Mesenteric fat pad (tissue), 1 donor: ENCODE measurements around the gene HDAC4. TPM values are rescaled to one million over a fixed set of nuclear protein-coding genes. Genes with fewer than 3 reads are reported as not detected.

Experiments used
- DNase-seq: peaks from one replicate; pipeline ENCODE4 v3.0.0-alpha.2; 2020; ENCODE audit warnings: low spot score
- total RNA-seq: library from RNA; stranded (reverse); fragmentation: NEBNext Ultra II Directional; extraction: Animal tissue kit (Norgen Biotek cat#: 25700); gene quantifications from one replicate; pipeline ENCODE4 v1.2.1, GENCODE V29; 2021
- donor health status: DM: yes; HTN: yes; CAD: no.

HDAC4 gene
- total RNA-seq, 1 donor from 2014 or later = 44.9 TPM

DNA sequence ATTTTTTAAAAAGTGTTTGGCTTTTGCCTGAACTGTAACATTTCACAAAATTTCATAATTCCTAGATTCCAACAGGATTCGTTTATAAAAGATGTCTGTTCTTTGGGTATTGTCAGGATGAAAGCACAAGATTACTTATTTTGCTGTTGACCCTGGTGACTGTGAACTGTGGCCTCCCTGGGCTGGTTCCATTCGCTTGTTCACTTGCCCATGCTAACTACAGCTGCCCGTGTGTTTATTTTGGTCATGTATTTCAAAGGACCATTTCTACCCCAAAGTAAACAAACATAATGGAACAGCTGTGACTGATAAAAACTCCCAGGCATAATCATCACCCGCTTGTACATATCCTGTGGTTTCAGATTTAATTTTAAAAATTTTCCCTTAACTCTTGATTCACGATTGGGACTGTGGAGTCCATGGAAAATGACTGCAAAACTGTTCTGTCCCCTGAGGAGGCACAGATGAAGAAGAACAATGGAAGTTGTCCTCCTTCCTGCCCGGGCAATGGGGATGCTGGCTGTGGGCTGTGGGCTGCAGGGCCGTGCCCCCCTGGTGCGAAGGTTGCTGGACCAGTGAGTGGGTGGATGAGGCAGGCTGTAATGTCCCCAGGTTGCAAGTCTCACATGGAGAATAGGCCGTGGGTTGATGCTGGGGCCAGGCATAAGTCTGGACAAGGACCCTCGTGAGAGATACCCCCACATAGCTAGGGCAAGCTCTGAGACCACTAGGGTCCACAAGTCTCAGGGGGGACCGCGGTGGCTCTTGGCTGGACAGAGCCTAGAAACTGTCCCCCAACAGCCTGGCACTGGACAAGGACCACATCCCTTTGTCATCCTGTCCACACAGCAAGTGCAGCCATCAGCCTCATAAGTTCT is 28.9 kb upstream of the HDAC4 start:
- no peak for DNase-seq

DNA sequence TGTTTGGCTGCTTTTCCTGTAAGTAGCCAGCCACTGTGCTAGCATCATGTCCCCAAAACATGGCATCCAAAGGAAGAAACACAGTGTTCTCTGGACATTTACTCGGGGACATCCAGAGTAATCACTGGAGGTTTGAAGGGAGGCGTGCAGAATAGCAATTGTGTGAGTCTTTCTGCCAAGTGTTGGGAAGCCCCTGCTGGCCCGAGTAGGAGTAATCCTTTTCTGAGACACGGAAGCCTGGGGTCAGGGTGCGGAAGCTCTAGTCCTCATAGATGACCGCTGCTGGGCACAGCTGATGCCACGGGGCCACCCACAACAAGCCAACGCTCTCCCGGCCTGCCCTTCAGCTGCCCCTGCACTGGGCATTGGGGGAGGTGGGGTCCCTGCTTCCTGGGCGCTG is 24.8 kb upstream of the HDAC4 start:
- DNase-seq = no peak

DNA sequence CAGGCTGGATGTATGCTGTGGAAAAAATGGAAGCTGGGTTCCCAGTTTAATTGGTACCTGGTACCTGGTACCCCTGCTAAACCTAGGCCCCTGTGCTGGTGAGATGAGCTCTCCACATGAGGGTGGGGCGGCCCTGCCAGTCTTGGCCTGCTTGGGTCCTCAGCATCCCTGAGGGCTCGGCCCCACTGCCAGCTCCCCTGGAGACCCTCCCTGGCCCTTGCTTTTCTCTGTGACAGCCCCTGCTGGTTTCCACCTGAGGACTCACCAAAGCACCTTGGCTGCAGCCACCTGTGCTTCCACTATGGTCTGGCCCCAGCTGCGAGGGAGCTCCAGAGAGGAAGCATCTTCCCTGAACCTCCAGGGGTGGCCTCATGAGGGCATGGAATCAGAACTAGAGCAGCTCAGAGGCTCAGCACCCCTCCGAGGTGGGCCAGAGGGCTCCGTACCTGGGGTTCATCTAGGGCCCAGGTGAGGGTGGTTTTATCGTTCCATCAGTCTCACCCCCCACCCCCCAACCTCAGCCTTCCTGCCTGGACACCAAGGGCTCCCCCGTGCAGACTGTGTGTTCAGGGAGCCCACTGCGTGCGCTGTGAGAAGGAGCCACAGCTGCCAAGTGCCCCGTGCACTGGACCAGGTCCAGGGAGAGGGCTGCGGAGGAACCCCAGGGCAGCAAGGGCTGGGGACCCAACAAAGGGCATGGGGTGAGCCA is 23.7 kb upstream of the HDAC4 start:
- DNase-seq = no peak

DNA sequence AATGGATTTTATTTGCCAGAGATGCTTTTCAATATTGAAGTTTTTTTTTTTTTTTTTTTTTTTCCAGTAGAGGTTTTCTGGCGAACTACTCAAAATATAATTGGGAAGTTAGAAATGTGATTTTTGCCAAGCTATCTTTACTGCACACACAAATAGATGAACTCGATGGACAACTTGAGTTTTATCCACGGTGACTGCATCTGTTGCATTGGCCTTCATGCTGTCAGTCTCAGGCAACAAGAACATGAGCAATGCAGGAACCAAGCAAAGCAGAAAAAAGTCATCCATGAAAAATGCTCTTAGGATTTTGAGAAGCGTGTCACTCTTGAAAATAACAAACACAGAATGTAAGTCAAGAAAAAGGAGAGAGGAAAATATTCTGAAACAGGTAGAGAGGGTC is 22.7 kb upstream of the HDAC4 start:
- no peak for DNase-seq

DNA sequence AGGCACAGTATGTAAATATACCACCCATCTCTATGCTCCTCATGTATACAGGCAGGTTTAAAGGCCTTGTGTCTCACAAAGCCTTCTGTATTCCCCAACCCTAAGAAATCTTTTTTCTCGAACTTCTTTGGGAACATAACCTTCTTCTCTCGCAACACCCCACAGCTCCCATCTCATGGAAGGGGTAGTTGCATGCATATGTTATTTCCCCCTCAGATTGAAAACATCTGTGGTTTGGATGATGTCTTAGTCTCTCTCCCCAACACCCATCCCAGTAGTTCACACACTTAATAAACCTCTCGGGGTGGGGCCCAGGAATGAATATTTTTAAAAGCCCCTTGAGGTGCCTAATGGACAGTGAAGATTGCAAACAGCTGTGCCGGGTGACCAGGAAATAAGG is 21.0 kb upstream of the HDAC4 start:
- DNase-seq = no peak

DNA sequence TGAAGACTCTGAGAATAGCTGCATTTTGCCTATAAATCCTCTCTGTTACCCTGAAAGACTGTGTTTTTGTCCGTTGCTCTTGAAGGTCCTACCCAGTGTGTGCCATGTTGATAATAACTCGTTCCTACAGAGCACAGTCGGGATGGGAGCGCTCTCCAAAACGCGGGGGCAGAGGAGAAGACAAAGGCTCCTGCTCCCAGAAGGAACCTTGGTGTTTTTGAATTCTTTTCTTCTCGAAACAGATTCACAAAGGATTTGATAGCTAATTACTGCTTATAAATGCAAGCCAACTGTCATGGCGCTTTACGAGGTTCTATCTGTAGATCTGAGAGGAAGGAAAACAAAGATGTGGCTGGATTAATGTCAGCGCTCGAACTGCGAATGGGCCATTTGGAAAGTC is 19.3 kb upstream of the HDAC4 start:
- no peak for DNase-seq

DNA sequence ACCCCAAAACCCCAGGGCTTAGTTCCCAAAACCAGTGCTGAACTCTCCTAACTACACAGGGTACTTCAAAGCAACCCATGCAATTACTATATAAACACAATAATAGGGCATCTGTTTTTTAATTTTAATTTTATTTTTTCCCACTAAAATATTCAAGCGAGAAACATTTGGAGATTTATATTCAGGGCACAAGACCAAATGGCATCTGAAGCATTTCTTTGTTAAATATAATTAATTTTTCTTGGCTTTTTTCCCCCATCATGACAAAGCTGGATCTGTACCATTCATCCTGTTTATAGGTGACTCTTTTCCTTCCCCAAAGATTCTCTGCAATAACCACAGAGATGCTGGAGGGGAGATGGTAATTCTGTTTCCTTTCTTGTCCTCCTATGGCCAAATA is 18.1 kb upstream of the HDAC4 start:
- DNase-seq = no peak

DNA sequence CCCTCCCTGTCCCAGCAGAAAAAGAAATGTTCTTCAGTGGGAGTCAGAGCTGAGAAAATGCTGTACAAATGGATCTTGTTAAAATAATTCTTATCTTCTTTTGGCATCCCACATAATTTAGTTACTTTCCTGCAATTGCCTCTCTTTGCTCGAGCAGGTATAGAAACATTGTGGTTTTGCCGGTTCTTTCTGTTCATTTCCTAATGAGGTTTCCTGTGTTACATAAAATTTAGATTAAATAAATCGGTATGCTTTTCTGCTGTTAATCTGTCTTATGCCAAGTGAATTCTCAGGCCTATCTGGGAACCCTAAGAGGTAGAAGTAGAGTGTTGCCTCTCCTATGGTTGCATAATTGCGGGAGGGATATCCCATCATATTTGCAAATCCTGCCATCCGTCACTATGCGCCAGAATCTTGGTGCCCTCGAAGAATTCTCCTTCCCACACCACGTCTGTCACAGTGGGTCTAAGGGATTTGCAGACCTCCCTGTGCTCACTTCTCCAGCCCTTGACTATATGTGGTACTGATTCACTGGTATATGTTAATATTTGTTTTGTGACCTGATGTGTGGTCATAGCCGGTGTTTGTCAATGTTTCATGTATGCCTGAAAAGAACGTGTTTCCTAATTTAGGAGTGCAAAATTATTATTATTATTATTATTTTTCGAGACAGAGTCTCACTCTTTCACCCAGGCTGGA is 12.2 kb upstream of the HDAC4 start:
- no peak for DNase-seq

DNA sequence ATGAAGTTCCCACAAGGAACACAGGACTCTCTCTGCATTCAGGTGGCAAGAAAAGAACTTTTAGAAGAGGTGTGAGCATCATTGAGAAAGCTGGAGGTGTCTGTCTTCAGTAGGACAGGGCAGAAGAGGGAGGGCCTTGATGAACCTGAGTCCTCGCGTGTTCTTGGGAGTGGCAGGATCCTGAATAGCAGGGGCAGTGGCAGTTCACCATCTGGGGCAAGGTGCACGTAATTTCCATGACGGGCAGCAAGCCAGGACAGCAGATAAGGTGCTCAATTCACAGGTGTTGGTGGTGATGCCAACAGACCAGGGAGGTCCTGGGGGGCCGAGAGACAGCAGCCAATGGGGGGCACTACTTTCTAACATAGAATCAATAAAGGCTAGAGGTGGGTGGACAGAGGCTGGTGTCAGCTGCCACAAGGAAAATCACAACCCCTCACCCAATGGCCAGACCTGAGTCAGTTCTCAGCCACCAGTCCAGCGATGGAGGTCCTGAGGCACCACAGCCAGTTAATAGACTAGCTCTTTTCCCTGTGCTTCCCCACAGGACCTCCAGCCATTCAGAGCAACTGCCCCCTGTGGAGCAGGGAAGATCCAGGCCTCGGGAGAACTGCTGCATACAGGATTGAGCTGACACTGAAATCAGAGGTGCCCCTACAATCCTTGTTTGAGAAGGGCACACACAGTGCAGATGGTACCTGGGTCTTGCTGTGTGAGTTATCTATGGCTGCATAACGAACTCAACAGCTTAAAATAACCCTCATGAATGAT is 10.9 kb upstream of the HDAC4 start:
- no peak for DNase-seq

DNA sequence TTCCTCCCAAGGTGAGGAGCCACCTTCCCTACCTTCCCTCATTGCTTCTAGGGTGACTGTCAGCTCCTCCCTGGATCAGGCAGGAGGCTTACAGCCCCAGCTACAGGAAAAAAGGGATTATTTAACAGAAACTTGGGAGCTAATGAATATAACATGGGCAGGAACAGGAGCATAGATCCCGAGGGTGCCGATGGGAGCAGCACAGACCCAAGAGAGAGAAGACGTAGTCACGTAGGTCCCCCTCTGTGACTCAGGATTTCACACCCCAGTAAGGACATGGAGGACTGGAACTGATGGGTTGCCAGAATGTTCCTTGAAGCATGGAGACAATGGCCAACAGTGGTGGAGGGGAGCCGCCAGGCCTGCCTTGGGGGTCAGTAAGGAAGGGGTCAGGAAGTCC is 10.3 kb upstream of the HDAC4 start:
- DNase-seq = no peak

DNA sequence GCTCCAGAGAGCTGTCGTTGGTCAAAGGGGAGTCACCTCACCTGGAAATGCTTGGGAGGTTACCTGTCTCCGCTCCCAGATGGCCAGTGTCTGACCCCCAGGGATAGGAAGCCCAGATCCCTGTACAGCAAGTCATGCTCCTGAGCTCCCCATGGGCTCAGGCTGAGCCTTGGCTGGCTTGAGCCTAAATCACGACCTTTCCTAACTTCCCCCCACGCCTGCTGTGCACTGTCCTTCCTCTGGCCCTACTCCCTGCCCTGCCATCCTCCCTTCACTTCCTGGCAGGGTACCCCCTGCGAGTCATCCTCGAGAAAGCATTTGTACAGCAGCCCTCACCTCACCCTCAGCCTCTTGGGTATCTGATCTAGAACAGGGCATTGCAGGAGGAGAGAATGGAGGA is 9.2 kb upstream of the HDAC4 start:
- no peak for DNase-seq

DNA sequence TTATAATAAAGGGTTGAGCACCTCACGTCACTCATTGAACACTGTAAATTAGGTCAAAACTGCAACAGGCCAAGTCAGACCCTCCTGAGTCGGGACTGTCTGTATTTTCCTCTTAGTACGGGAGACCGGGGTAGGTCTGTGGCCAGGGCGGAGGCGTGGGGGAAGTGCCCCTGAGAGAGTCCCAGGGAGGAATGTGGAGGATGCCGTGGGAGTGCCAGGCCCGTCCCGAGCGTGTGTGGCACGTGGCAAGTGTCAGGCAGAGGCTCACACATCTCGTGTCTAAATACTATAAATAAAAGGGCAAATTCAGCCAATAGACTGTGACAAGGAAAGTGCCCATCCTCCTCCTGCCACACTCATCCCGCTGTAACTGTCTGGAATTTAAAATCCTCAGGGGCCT is 6.3 kb upstream of the HDAC4 start:
- no peak for DNase-seq

DNA sequence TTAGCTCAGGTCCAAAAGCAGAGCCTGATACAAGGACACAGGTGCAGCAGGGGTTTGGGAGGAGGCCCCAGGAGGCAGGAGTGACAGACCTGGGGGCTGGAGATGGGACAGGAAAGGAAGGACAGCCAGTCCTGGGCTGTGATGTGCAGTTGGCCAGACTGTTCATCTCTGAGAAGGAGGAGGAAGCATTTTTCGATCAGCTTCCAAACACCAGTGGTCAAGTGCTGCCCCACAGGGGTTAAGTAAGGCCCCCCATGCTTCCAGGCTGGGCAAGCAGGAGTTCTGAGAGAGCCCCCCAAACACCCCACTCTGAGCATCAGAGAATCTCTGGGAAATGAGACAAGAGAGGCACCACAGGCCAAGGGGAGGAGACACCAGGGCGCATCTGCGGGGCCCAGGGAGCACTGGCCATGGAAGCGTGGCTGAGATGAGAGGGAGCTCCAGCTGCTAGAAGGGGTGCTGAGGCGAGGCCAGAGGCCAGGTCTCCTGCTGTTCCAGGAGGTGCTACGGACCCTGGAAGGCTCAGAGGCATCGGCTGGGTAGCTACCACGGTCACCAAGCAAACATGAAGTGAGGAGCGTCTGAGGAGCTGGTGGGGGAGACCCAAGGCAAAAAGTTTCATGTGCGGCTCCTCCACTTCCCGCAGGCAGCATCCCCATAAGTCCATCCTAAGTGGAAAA is 5.6 kb upstream of the HDAC4 start:
- peak; percentile 81 for DNase-seq

DNA sequence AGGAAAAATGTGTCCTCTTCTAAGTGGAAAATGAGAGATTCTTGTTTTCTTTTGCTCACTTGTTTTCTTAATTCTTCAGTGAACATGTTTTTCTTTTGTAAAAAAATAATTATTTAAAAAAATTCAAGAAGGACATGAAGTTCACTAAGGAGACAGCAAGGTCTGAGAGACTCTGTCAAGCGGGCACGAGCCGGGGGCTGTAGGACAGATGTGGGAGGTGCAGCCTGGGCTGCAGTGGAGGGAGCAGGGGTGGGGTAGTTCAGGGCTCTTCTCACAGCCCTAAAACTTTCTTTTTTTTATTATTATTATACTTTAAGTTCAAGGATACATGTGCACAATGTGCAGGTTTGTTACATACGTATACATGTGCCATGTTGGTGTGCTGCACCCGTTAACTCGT is 4.3 kb upstream of the HDAC4 start:
- no peak for DNase-seq

DNA sequence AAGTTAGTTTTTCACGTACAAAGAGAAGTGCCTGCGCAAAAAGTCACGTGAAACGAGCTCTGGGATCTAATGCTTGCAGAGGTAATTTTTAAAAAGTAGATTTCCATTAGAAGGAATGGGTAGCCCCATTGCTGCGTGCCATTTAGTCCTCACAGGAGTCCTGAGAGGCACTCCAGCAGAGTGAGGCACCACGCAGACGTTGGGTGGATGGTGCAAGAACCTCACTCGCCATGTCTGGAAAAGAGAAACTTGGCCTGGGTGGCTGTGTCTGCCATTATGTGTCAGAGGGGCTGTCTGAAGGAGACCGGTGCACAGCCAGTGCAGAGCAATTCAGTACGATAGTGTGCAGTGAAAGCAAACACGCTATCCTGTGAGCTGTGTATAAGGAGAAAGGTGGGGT is 1.8 kb upstream of the HDAC4 start:
- peak; percentile 72 for DNase-seq

DNA sequence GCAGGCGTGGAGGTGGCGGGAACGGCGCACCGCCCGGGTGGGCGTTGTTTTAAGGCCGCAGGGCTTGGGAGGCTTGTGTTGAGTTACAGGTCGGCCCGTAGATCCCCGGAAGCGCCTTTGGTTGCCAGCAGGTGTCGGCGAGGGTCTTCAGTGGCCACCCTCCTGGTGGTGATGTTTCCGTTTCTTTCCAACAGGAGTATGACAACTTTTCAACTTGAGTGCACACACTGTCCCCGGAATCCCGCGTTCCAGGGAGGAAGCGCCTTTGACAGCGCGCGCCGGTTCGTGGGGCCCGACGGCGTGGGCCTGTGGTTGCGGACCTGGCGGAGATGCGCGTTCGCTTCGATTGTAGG is 1.0 kb upstream of the HDAC4 start:
- peak; percentile 91 for DNase-seq

DNA sequence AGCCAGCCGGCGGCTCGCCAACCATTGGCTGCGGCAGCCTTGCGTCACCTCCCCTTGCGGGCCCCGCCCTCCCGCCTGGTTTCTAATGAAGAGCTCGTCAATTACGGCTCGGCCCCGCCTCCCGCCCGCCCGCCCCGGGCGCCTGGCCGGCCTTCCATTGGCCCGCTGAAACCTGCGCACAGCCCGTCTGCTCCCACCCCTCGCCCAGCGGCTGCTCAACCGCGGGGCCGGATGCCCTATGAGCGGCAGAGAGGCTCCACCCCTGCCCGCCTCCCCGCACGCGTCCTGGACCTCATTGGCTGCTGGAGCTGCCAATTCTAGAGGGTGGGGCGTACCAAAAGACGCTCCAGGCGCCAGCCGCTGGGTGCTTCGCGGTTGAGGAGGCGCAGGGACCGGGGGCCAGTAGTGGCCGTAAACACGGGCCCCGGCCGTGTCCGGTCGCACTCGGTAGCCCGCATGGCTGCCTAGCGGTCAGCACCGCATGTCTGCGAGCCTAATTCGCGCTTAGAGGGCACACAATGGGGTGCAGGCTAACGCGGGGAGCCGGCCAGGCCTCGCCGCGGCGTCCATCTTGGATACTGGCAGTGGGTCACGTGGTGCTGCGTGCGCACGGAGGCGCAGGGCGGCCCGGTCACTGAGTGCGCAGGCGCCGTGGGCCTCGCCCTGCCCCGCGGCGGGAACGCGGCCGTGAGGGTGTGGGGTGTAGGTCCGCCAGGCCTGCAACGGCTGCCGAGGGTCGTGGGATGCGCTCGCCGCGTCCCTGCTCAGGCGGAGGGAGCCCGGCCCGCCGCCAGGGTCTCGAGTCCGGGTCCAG is 454 bp upstream of the HDAC4 start:
- peak; percentile 100 for DNase-seq

DNA sequence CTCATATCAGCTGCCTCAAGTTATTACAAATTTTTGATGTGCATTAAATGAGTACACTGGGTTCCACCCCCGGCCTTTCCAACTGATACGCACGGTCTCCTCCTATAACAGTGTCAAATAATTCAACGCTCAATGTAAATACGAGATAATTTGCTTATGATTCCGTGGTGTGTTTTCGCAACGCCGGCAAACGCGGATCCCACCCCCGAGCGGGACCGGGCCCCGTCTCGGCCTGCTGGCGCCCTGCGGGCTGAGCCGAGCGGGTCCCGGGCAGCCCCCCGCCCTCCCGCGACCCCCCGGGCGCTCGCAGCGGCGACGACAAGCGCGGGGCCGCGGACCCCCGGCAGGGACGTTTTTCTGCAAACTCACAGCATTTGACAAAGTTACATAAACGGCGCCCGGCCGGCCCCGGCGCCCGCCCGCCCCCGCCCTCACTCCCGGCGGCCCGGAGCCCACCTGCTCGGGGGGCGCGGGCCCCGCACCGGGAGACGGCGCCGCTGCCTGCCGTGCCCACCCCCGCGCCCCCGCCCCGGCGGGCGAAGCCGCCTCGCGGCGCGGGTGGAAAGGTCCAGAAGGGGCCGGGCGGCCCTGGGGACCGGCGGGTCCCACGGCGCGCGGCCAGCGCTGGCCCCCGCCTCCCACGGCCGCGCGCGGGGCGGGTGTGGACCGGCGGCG is 762 bp downstream of the HDAC4 start:
- DNase-seq = peak; percentile 82

DNA sequence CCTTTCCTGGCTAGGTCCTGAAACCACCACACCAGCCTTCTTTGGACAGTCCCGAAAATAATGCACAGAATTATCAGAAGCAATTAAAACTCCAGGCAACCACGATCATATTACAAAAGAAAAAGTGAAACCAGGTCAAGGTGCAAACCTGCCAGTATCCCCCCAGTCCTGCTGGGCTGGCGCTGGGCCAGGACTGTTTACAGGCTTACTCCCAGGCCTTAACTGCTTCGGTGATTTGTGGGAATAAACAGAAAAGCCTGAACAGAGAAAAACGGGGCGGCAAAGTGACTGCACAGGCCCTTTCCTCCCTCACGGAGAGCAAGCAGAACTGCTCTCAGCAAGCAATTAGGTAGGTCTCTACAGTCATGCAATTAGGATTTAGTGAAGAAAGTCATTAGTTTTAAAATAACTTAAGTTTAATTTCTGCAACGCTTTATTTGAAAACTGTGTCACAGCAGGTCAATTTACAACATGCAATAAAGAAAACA is 1.3 kb downstream of the HDAC4 start:
- peak; percentile 89 for DNase-seq
